HG03457 (cell line): Measurements from ENCODE around the gene ARHGEF28.

Experiments
- ATAC-seq: cut with Tn5 transposase; IDR thresholded peaks from one replicate; pipeline ENCODE4 v1.9.1; 2021; ENCODE audit warnings: moderate number of reproducible peaks; ENCODE audit not compliant: unreplicated experiment

Gene ARHGEF28

DNA sequence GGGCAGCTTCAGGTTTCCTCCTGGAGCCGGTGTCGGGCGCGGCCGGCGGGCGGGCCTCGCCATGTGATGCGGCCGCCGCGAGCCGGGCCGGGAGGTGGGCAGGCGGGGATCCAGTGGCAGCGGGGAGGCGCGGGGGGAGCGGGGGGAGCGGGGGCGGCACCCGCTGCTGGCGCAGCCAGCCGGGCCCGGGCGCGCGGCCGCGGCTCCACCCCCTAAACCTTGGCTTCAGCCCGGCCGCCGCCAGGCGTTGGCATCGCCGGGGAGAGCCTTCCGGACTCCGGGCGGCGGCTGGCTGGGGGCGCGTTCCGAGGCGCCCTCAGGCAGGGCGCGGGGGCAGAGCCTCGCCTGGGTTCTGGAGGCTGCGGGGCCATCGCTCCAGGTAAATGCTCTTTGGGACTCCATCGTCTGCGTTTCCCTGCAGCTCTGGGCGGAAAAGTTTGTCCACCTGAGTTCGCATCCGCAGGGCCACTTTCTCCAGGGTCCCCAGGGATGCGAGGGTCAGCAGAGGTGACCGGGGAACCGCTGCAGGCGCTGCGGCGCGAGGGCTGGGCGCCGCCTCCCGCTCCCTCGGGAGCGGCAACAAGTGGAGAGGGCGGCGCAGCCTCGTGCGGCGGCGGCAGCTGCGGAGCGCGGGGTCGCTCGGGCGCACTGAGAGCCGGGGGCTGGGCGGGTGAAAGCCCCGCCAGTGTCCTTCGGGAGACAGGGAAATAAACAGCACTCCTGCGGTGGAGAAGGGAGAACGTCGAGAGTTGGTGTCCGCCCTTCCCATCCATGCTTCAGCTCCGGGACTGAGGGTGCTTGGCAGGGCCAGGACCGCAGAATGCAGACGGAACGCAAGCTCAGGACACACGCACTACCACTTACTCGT lies at the start of gene ARHGEF28:
Gene ARHGEF28, plus strand, starts transcription at position 253 of the 868 bp plus-strand sequence. CDS start 58,656 bp downstream, outside the sequence.
- ATAC-seq = no peak

DNA sequence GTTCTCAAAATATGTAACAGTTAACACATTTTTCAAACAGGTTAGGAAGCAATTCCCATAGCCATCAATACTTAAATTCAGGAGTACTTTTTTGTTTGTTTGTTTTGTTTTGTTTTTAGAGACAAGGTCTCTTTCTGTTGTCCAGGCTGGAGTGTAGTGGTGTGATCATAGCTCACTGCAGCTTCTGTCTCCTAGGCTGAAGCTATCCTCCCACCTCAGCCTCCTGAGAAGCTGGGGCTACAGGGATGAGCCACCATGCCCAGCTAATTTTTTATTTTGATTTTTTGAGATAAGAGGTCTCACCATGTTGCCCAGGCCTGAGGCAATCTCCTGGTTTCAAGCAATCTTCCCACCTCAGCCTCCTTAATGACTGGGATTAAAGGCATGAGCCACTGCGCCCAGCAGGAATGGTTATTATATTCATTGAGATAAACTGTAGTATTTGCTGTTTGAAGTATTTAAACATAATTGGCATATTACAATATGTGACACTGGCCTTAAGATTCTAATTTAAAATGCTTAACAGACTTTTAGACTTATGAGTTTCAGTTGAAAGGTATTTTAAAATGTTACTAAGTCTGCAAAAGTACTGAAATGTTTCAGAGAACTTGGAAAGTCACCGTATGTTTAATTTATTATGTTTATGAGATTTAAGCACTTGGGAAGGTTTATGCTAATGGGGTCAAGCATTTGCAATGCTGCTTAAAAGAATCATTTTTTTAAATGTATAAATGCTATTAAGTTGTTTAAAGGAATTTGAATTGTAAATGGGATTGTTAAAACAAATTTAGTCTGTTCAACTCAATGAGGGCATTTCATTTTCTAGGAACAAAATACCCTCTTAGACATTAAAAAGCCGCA lies 43.5 kb upstream of the ARHGEF28 start:
- no peak for ATAC-seq

DNA sequence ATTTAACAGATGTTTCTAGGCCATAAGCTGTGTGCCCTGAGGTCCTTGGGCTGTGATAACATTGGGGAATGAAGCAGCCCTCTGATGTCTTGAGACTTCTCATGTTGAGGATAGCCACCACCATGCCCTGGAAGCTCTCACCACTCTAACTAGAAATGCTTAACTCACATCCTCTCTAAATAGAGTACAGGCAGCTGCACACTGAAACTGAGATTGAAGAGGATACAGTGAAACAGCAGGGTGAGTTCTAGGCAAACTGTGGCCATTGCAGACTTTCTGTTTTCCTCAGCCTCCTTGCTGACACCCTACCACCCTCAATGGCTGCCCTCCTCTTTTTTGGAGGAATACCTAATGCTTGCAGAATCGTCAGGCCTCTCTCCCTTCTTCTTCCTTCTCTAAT lies 38.1 kb upstream of the ARHGEF28 start:
- ATAC-seq = peak; percentile 60

DNA sequence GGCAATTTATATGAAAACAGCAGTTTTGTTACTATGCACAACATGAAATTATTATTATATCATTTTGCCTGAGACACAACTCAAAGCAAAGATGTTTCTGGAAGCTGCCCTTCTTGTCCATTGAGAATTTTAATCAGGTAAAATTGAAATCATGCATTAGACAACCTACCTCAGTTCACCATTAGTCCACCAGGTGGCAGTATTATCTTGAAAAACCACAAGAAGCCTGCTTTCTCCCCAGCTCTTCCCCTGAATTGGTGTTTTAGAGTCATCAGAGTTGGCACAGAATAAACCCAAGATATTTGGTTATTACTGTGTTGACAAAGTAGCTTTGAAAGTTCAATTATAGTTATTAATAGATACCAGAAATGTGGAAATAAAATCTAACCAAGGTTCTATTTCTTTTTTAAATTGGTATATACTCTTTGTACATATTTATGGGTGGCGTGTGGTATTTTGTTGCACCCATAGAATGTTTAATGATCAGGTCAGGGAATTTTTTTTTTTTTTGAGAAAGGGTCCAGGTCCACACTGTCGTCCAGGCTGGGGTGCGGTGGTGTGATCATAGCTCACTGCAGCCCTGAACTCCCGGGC lies 34.8 kb upstream of the ARHGEF28 start:
- ATAC-seq = no peak

DNA sequence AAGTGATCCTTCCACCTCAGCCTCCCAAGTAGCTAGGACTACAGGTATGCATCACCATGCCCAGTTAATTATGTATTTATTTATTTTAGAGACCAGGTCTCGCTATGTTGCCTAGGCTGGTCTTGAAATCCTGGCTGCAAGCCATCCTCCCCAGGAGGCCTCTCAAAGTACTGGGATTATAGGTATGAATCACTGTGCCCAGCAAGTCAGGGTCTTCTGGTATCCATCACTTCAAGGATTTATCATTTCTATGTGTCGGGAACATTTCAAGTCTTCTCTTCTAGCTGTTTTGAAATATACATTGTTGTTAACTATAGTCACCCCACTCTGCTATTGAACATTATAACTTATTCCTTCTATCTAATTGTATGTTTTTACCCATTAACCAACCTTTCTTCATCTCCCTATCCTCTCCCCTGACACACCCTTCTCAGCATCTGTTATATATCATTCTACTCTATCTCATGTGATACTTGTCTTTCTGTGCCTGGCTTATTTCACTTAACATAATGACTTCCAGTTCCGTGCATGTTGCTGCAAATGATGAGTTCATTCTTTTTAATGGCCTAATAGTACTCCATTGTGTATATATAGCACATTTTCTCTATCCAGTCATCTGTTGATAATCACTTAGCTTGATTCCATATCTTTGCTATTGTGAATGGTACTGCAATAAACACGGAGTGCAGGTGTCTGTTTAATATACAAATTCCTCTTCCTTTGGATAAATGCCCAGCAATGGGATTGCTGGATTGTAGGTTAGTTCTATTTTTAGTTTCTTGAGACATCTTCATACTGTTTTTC lies 34.1 kb upstream of the ARHGEF28 start:
- no peak for ATAC-seq

GRCh38 chr5:73592551-73592950 lies 33.4 kb upstream of the ARHGEF28 start:
- no peak for ATAC-seq

DNA sequence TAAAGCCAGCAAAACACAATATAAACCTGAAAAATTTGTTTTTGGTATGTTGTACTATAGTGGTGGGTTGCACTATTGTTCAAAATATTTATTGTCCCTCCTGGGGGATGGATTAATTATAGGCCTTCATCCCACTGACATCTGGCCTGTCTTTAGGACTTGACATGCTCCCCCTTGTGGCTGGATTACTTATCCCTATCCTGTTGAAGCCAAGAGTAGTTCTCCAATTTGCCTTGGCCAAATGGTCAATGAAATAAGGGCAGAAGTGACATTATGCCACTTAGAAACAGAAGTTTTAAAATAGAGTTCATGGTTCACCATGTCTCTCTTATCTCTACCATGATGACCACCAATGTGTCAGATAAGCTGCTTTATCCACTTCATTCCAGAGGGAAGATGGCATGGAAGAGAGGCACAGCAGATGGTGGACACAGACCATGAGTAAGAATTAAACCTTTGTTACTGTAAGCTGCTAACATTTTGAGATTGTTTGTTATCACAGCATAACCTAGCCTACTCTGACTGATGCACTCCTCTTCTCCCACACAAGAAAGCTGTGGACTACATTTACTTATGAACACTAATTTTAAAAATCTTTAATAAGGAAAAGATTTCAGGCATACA lies 29.2 kb upstream of the ARHGEF28 start:
- no peak for ATAC-seq

GRCh38 chr5:73599380-73599779 lies 26.6 kb upstream of the ARHGEF28 start:
- ATAC-seq = no peak

DNA sequence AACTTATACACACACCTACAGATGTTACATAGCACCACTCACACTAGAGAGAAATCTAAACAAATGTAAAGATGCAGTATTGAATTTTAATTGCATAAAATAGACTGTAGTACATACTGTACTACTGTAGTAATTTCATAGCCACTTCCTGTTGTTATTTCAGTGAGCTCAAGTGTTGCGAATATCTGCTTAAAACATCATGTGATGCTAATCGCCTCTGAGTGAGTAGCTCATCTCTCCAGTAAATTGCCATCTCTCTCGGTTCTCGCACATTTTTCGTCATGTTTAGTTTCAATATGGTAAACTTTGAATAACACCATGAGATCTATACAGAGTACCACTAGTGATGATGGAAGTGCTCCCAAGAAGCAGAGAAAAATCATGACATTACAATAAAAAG lies 22.0 kb upstream of the ARHGEF28 start:
- ATAC-seq = no peak

DNA sequence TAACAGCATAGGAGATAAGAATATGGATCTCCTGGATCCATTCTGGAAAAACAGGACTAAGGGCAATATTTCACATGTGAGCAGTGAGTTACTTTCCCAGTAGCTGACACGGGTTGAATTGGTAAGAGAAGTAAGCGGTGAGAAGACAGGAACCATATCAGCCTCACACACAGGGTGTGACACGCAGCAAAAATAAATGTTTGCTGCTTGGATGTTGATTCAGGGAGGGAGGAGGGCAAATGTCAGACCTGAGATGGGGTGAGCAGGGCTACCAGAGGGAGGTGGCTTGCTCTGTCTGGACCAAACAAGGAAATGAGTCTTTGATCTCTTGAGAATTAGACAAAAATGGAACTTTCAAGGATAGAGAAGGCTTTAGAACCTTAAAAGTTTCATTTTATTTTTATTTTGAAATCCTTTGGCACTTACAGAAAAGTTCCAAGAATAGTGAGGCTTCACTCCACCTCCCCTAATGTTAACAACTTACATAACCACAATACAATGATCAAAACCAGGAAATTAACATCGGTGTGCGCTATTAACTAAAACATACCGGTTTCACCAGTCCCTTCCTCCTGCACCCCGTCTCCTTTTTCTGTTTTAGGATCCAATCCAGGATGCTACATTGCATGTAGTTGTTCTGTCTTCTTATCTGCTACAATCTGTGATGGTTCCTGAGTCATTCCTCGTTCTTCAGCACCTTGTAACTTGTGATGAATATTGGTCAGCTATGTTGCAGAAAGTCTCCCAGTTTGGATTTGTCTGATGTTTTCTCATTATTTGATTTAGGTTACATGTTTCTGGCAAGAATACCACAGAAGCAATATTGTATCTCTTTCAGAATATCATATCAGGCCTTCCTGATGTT lies 20.5 kb upstream of the ARHGEF28 start:
- ATAC-seq = no peak

DNA sequence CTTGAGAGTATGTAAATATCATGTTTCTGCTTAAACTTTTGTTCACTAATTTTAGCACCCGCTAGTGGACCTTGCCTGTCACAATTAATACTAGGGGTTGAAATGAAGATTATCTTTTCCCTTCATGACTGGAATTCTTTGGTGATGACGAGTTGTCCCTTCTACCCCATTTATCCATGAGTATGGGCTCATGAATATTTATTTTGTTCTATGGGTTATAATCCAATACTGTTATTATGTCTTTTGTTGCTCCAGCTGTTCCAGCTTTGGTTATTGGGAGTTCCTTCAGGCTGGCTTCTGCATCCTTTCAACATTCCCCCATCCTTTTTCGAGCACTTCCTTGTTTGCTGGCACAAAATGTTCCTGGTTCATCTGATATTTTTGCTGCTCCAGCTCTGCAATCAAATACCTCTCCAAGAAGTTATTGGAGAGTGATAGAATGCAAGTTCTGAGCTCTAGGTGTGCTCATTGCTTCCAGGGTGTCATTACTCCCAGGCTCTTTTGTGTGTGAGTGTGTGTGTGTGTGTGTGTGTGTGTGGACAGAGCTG lies 19.7 kb upstream of the ARHGEF28 start:
- no peak for ATAC-seq

- ATAC-seq = no peak
Measured at GRCh38 chr5:73607228-73607627, 18.8 kb upstream of the ARHGEF28 start.

GRCh38 chr5:73612799-73613198 lies 13.2 kb upstream of the ARHGEF28 start:
- ATAC-seq = no peak

- no peak for ATAC-seq
Measured at GRCh38 chr5:73615085-73615484, 10.9 kb upstream of the ARHGEF28 start.

- ATAC-seq = no peak
Measured at GRCh38 chr5:73615947-73616346, 10.0 kb upstream of the ARHGEF28 start.

DNA sequence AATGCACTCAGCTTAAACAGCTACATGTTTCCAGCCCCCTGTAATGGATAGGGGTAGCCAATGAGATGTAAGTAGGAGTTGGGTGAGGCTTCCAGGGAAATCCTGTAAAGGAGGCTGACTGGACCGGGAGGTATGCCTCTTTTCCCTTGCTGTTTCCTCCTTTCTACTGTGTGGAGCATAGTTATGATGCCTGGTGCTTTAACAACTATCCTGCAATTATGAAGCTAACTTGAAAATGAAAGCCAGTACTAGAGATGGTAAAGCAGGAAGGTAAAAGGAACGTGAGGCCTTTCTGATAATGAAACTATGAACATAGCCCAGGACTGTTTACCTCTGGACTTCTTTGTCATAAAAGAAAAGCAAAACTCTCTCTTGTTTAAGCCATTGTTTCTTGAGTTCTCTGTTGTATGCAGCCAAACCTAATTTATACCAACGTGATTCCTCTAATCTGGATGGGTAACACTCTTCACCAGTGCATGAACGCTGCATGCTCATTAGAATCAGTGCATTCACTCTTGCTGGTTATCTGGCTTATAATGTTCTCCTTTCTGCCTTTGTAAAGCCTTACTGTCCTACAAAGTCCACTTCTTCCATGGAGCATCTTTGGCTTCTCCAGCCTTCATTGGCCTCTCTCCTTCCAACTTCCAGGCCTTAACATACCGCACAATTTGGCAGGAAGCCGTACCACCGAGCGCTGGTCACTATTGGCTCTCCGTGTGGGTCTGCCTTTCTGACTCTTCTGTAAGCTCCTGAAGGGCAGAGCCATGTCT lies 8.3 kb upstream of the ARHGEF28 start:
- no peak for ATAC-seq

DNA sequence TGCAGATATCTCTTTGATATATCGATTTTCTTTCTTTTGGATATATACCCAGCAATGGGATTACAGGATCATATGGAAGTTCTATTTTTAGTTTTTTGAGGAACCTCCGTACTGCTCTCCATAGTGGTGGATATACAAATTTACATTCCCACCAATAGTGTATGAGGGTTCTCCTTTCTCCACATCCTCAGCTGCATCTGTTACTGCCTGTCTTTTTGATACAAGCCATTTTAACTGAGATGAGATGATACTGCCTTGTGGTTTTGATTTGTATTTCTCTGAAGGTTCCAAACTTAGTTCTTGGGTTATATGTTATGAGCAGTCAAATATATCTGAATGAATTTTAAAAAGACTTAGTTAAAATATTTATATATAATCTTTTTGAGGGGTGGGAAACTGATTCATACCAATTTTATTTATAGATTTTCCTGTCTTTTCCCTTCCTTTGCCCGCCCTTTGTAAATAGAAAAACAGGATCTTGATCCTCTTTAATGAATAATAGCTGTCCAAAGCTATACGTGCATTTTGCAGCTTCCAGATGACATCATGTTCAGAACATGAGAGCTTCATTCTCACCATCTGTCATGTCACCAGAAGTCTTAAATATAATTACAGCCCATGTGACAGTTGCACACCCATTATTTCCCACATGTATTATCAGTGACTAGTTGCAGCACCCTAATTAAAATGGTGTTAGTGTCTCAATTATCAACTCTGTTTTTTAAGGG lies 6.2 kb upstream of the ARHGEF28 start:
- no peak for ATAC-seq

DNA sequence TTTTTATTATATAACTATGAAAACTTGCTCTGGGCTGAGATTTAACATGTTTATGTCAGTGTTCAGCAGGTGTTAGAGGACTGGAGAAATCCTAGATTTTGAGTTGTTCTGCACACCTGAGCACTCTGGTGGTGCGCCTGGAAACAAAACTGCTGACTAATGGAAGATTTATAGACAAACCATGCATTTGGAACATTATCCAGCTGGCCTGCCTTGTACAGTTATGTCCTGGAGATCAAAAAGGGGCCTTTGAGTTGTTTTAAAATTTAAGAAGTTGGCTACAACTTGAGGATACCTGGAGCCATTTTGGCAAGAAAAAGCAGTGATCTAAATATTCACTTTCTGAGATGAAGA lies 5.7 kb upstream of the ARHGEF28 start:
- ATAC-seq = no peak
